K562 (cell line): ENCODE results near the gene METTL8.

Source experiments
- CREB3 ChIP-seq: fragments of 450-650 bp; conservative IDR thresholded peaks from 2 replicates; pipeline ENCODE4 v1.6.1; 2016; ENCODE audit warnings: missing genetic modification characterization, low read depth, mild to moderate bottlenecking, missing compliant biosample characterization, moderate library complexity
- CTCF ChIP-seq, 3 experiments: IDR thresholded peaks in 2 of 3; conservative IDR thresholded peaks in 1 of 3; 2 replicates each; pipeline ENCODE4 v1.5.1; 2011 to 2012; ENCODE audit warnings: low read length in 3 of 3, mild to moderate bottlenecking in 3 of 3, control low read depth in 2 of 3, improper control_type of control experiment in 1 of 3, inconsistent platforms in 1 of 3, low read depth in 1 of 3, mixed read lengths in 1 of 3, moderate library complexity in 1 of 3; ENCODE audit not compliant: insufficient read depth in 2 of 3
- ESRRA ChIP-seq: fragments of 450-650 bp; IDR thresholded peaks from 2 replicates; pipeline ENCODE4 v1.6.1; 2014; ENCODE audit warnings: low read depth, mild to moderate bottlenecking, moderate library complexity, borderline replicate concordance
- NFE2 ChIP-seq: IDR thresholded peaks from 2 replicates; pipeline ENCODE4 v1.6.1; 2014; ENCODE audit warnings: antibody characterized with exemption, low read depth
- POLR2AphosphoS5 ChIP-seq: IDR thresholded peaks from 2 replicates; pipeline ENCODE4 v1.6.1; 2011; ENCODE audit warnings: mild to moderate bottlenecking, low read depth, low read length, moderate library complexity; ENCODE audit not compliant: control insufficient read depth, insufficient read depth
- REST ChIP-seq, 2 experiments: fragments of 450-650 bp; formaldehyde crosslinking in 1 of 2; IDR thresholded peaks; 2 replicates each; pipeline versions ENCODE4 v1.4.0 to v1.6.1; 2014 to 2020; ENCODE audit warnings: mild to moderate bottlenecking in 2 of 2, borderline replicate concordance in 1 of 2, low read depth in 1 of 2
- RNF2 ChIP-seq: sonication (generic); IDR thresholded peaks from 2 replicates; pipeline ENCODE4 v1.6.1; 2016
- TBP ChIP-seq: optimal IDR thresholded peaks from 2 replicates; pipeline ENCODE3; 2011; ENCODE audit warnings: low read depth, low read length, improper control_type of control experiment
- TCF15 ChIP-seq: fragments of 250-450 bp; sonication (Bioruptor Pico); IDR thresholded peaks from 2 replicates; pipeline ENCODE4 v1.8.0; 2022; ENCODE audit warnings: moderate library complexity, mild to moderate bottlenecking, inconsistent platforms
- TCF7L2 ChIP-seq: fragments of 150-350 bp; IDR thresholded peaks from 2 replicates; pipeline ENCODE4 v1.6.1; 2016; ENCODE audit warnings: low read depth, mild to moderate bottlenecking, low read length, moderate library complexity
- TEAD4 ChIP-seq, 2 experiments: sonication (generic) in 1 of 2; formaldehyde crosslinking in 1 of 2; IDR thresholded peaks; 2 replicates each; pipeline versions ENCODE4 v1.6.1 to v1.8.0; 2012 to 2022; ENCODE audit warnings: borderline replicate concordance in 1 of 2, inconsistent platforms in 1 of 2, low read length in 1 of 2, mild to moderate bottlenecking in 1 of 2, missing genetic modification reagents in 1 of 2
- ZKSCAN1 ChIP-seq: fragments of 150-350 bp; IDR thresholded peaks from 2 replicates; pipeline ENCODE4 v1.6.1; 2016; ENCODE audit warnings: low read depth, low read length

GRCh38 chr2:171434013-171434989, 511 bp upstream of the METTL8 start, which contains the start of gene DCAF17:
- TF ChIP-seq TEAD4 (IDR thresholded peaks at IDR 0.05; ENCODE audit: low read length) (no peak), TEAD4 (CRISPR knock-in tag; IDR thresholded peaks at IDR 0.05; ENCODE audit: borderline replicate concordance) (no peak), CTCF (IDR thresholded peaks at IDR 0.05 in 2 of 3, conservative IDR thresholded peaks at IDR 0.05 in 1 of 3; ENCODE audit: insufficient read depth in 2 of 3, low read depth in 1 of 3, low read length in 3 of 3) (0 out of 6 replicates have a peak, but pooled peaks of 1 of the 3 experiments have one; percentile 8), TCF7L2 (no peak), ZKSCAN1 (peak; percentile 50; the same call in 1 of the 2 replicates), RNF2 (no peak; the same call in none of the 2 replicates), CREB3 (tag) (no peak), ESRRA (peak; percentile 85; the same call in 1 of the 2 replicates), POLR2AphosphoS5 (peak; percentile 54; the same call in 1 of the 2 replicates), TBP (peak; percentile 91), NFE2 (no peak), REST (IDR thresholded peaks at IDR 0.05; ENCODE audit: borderline replicate concordance) (peak; percentile 43), REST (CRISPR knock-in tag; IDR thresholded peaks at IDR 0.05; ENCODE audit: low read depth) (peak; percentile 87), TCF15 (CRISPR knock-in tag) (0 out of 2 replicates have a peak, but pooled peaks have one; percentile 49)
